NCI-H2107 treated with DMSO at 0.1 percent for 48 hours (cell line): ENCODE results near the gene MIEF2.

Source experiments
- DNase-seq: peaks from one replicate; lab custom pipeline; 2025; ENCODE audit not compliant: unreplicated experiment; lab: John Stamatoyannopoulos, UW

MIEF2 gene

GRCh38 chr17:18254888-18255649, 5.4 kb upstream of the MIEF2 start:
- DNase-seq: no peak

- DNase-seq: no peak
These were observed 4.1 kb upstream of the MIEF2 start for GRCh38 chr17:18256351-18256750.

- no peak for DNase-seq
These were observed 3.7 kb upstream of the MIEF2 start for GRCh38 chr17:18256776-18257175.

- no peak for DNase-seq
These were observed 3.0 kb upstream of the MIEF2 start for GRCh38 chr17:18257268-18257981.

GRCh38 chr17:18257982-18258355, 2.5 kb upstream of the MIEF2 start:
- no peak for DNase-seq

GRCh38 chr17:18258356-18259038, 2.0 kb upstream of the MIEF2 start, which contains the start of gene FLII:
FLII (minus strand) TSS chr17:18258738; CDS start chr17:18258690, 48 bp downstream.
- DNase-seq: no peak

- no peak for DNase-seq
These were observed 686 bp upstream of the MIEF2 start for GRCh38 chr17:18259621-18260331.

GRCh38 chr17:18261146-18261515, 669 bp downstream of the MIEF2 start:
- no peak for DNase-seq

GRCh38 chr17:18261659-18262058, 1.2 kb downstream of the MIEF2 start:
- DNase-seq: no peak

GRCh38 chr17:18262111-18262510, 1.6 kb downstream of the MIEF2 start:
- no peak for DNase-seq

- no peak for DNase-seq
These were observed 2.2 kb downstream of the MIEF2 start for GRCh38 chr17:18262641-18263040.

- no peak for DNase-seq
These were observed 3.6 kb downstream of the MIEF2 start for GRCh38 chr17:18263885-18264682.

GRCh38 chr17:18267366-18267765, 6.9 kb downstream of the MIEF2 start:
- no peak for DNase-seq

- DNase-seq: no peak
These were observed 7.7 kb downstream of the MIEF2 start for GRCh38 chr17:18267927-18268711.

- no peak for DNase-seq
These were observed 9.8 kb downstream of the MIEF2 start for GRCh38 chr17:18270046-18270931.

GRCh38 chr17:18277076-18277475, 16.6 kb downstream of the MIEF2 start:
- no peak for DNase-seq

GRCh38 chr17:18278867-18279266, 18.4 kb downstream of the MIEF2 start:
- no peak for DNase-seq

GRCh38 chr17:18280249-18280648, 19.8 kb downstream of the MIEF2 start:
- no peak for DNase-seq
